ENCODE results near the gene MPEG1. TPM values are rescaled to one million over a fixed set of nuclear protein-coding genes. Genes with fewer than 3 reads are reported as not detected.

MPEG1 gene
- total RNA-seq, 1 donor from 2014 or later = 13.5 TPM

GRCh38 chr11:59171508-59172322, 41.0 kb downstream of the MPEG1 start, which contains the start of gene DTX4:
TSS of gene DTX4 (plus strand) at chr11:59172132. CDS start at chr11:59172596, 464 bp downstream.
- DNase-seq (ENCODE audit: low spot score) = peak; percentile 95

GRCh38 chr11:59164028-59164427, 48.7 kb downstream of the MPEG1 start:
- no peak for DNase-seq (ENCODE audit: low spot score)

Other genes starting within 250 kb of the MPEG1 start
- gene GLYATL1B, start 126.6 kb downstream of the MPEG1 start, total RNA-seq = not detected
- gene FAM111B, start 105.7 kb downstream of the MPEG1 start, total RNA-seq = 1.4 TPM
- 41.0 TPM for gene FAM111A, start 70.1 kb downstream of the MPEG1 start, total RNA-seq
- 63.6 TPM for gene DTX4, start 40.8 kb downstream of the MPEG1 start, total RNA-seq
- gene OR5AN1, start 146.0 kb upstream of the MPEG1 start, total RNA-seq = not detected
- gene OR5A2, start 213.5 kb upstream of the MPEG1 start, total RNA-seq = not detected
- not detected for gene OR5A1, start 223.5 kb upstream of the MPEG1 start, total RNA-seq
- not detected for gene OR4D6, start 244.0 kb upstream of the MPEG1 start, total RNA-seq

All from mucosa of gallbladder (tissue), 1 donor.